Small intestine (tissue), 7 donors: ENCODE results near the gene B3GALNT1. TPM values are rescaled to one million over a fixed set of nuclear protein-coding genes. Genes with fewer than 3 reads are reported as not detected.

Source experiments
- DNase-seq, 2 donors: peaks; one replicate each; pipeline versions ENCODE4 v3.0.0 to v3.0.0-alpha.2; 2013
- FAIRE-seq: peaks from 2 replicates; lab custom pipeline; 2012; peaks lifted over from hg19 to GRCh38; lab: Jason Lieb, UNC
- H3K27ac ChIP-seq, 3 donors: one replicate each; pipeline ENCODE4 v1.5.1; 2013; ENCODE audit warnings: low read length in 2 of 3, mild to moderate bottlenecking in 2 of 3, control low read depth in 1 of 3, inconsistent platforms in 1 of 3, low read depth in 1 of 3, moderate library complexity in 1 of 3
- H3K27me3 ChIP-seq, 3 donors: one replicate each; pipeline ENCODE4 v1.6.1; 2013; ENCODE audit warnings: low read length in 3 of 3, inconsistent platforms in 1 of 3; ENCODE audit not compliant: control insufficient read depth in 3 of 3, insufficient read depth in 3 of 3
- H3K36me3 ChIP-seq, 3 donors: one replicate each; pipeline ENCODE4 v1.6.1; 2013; ENCODE audit warnings: low read length in 3 of 3, inconsistent platforms in 1 of 3, low read depth in 1 of 3, mild to moderate bottlenecking in 1 of 3, moderate library complexity in 1 of 3; ENCODE audit not compliant: control insufficient read depth in 3 of 3, insufficient read depth in 2 of 3
- H3K4me1 ChIP-seq, 3 donors: one replicate each; pipeline ENCODE4 v1.6.1; 2013; ENCODE audit warnings: low read length in 2 of 3, inconsistent platforms in 1 of 3, low read depth in 1 of 3, mild to moderate bottlenecking in 1 of 3, moderate library complexity in 1 of 3; ENCODE audit not compliant: control insufficient read depth in 3 of 3, insufficient read depth in 2 of 3
- H3K4me3 ChIP-seq, 3 donors: one replicate each; pipeline ENCODE4 v1.5.1; 2013; ENCODE audit warnings: low read length in 3 of 3, control low read depth in 1 of 3, inconsistent platforms in 1 of 3, low read depth in 1 of 3, mild to moderate bottlenecking in 1 of 3, moderate library complexity in 1 of 3
- H3K9me3 ChIP-seq, 2 donors: one replicate each; pipeline ENCODE4 v1.6.1; 2013; ENCODE audit warnings: low read depth in 1 of 2, low read length in 1 of 2; ENCODE audit not compliant: control insufficient read depth in 2 of 2, insufficient read depth in 1 of 2
- whole genome bisulfite sequencing, 3 donors: extraction: QIAGEN DNeasy Blood & Tissue Kit; methylation state at CpG; one replicate each; pipeline ENCODE4 v1.1.7; 2013; 5-methylcytosine and 5-hydroxymethylcytosine counted together
- polyA plus RNA-seq, 4 donors: library from polyadenylated mRNA; stranded (reverse) in 3 of 4; unstranded in 1 of 4; fragments of 200-250 nt in 3 of 4; fragments of 120-200 nt in 1 of 4; gene quantifications; one replicate each; pipeline versions ENCODE4 v1.2.1 to v1.2.3, GENCODE V29; 2013
- donor health status: healthy with polysubstance abuse.
- donor health status: control.
- donor health status: control.
- donor health status: Bipolar disorder and iron deficiency.
- donor health status: healthy.

B3GALNT1 gene
- polyA plus RNA-seq, 4 donors, result 0.81 to 9.7 (median 4.3) TPM; not detected in 1

DNA sequence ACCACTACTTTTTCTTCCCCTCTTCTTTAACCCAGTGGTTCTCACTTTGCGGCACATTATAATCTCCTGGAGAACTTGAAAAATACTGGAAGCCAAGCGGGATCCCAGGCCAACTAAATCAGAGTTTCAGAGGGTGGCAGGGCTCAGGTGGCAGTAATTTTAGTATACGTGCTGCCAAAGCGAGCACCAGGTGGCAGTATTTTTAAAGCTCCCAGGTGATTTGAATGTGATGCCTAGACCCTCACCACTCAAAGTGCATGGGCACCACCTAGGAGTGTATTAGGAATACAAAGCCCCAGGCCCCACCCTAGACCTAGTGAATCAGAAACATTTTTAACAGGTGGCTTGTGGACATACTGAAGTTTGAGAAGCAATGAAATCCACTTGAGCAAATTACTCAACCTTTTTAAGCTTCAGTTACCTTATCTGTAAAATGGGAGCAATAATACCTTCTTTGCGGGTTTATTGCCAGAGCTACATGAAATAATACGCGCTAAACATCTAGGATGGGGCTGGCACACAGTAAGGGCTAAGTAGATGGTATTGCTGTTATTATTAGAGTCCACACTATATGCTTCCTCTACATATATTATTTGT, 8.3 kb downstream of the B3GALNT1 start:
- peaks cover 0 to 15% (median 2%) of the 10 kb centered on the region in 3 donors for H3K4me1 ChIP-seq
- H3K27me3 ChIP-seq, result no peaks in the 10 kb centered on the region
- no peak overlapping the region for H3K4me3 ChIP-seq
- DNase-seq (peak; percentile 10 to 12), FAIRE-seq (no peak)
- no peak overlapping the region for H3K27ac ChIP-seq
- WGBS, 3 donors, result 48 to 75% (median 63%) methylated on average over 7 of the region's 7 CpGs
- peaks cover 0 to 4% (median 0%) of the 10 kb centered on the region in 3 donors for H3K36me3 ChIP-seq
- H3K9me3 ChIP-seq, result no peaks in the 10 kb centered on the region

DNA sequence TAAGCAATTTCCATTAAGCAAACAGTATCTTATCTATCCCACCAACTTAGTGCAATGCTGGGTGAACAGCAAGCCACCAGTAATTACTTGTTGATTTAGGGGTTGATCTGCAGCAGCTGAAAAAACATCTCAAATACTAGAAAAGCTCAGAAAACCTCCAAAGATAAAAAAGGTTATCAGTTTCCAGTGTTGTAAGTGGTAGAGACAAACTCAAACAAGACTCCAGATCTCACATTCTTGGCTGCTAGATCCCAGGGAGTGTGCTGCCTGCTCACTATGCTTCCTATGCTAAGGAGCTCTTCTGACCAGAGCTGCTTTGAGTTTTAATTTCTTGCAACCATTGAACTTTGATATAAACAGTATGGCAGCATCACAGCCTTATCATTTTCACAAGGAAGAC, 11.3 kb downstream of the B3GALNT1 start:
- no peak for FAIRE-seq
- peaks cover 0 to 6% (median 0%) of the 10 kb centered on the region in 3 donors for H3K36me3 ChIP-seq
- no peak overlapping the region for H3K27ac ChIP-seq
- H3K27me3 ChIP-seq, result no peaks in the 10 kb centered on the region
- H3K9me3 ChIP-seq, result no peaks in the 10 kb centered on the region
- no peaks in the 10 kb centered on the region for H3K4me1 ChIP-seq
- H3K4me3 ChIP-seq, result no peak overlapping the region
- DNase-seq, result no peak

DNA sequence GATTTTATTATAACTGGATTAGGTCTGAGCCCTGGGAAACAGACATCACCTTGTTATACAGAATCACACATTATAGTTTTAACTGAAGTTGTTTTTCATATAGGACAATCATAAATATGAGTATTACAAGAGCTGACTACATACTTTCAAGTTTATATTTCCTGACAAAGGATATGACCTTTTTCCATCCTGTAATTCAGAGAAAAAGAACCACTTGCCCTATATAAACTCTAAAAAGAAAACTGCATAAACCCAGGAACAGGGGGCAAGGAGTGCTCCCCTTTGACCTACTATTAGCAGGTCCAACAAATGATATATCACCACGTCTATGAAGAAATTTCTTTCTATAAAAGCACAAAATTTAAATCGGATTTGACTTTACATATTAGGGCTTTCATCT, 20.9 kb downstream of the B3GALNT1 start:
- Histone ChIP-seq H3K4me1 (no peaks in the 10 kb centered on the region), H3K27me3 (no peaks in the 10 kb centered on the region), H3K27ac (no peak overlapping the region), H3K4me3 (no peak overlapping the region), H3K9me3 (no peaks in the 10 kb centered on the region), H3K36me3 (no peaks in the 10 kb centered on the region)
- no peak for FAIRE-seq
- DNase-seq, result no peak
- WGBS, 3 donors, result 80 to 85% (median 84%) methylated on average over 2 of the region's 2 CpGs

DNA sequence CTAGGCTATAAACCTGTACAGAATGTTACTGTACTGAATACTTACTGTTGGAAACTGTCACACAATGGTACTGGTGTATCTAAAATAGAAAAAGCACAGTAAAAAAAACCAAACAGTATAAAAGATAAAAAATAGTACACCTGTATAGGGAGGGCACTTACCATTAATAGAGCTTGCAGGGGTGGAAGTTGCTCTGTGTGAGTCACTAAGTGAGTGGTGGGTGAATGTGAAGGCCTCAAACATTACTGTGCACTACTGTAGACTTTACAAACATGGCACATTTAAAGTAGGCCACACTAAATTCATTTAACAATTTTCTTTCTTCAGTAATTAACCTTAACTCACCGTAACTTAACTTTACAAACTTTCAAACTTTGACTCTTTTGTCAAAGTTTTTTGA, 22.0 kb downstream of the B3GALNT1 start:
- 96 to 98% (median 97%) methylated on average over 1 of the region's 1 CpG for WGBS, 3 donors
- H3K36me3 ChIP-seq, result no peaks in the 10 kb centered on the region
- H3K4me1 ChIP-seq, result no peaks in the 10 kb centered on the region
- H3K27ac ChIP-seq, result no peak overlapping the region
- no peak overlapping the region for H3K4me3 ChIP-seq
- FAIRE-seq, result no peak
- no peaks in the 10 kb centered on the region for H3K9me3 ChIP-seq
- H3K27me3 ChIP-seq, result no peaks in the 10 kb centered on the region
- no peak for DNase-seq

- Histone ChIP-seq H3K27ac (no peak overlapping the region), H3K4me3 (no peak overlapping the region), H3K27me3 (no peaks in the 10 kb centered on the region), H3K36me3 (no peaks in the 10 kb centered on the region), H3K4me1 (no peaks in the 10 kb centered on the region), H3K9me3 (no peaks in the 10 kb centered on the region)
- FAIRE-seq (no peak), DNase-seq (no peak)
- 57 to 86% (median 67%) methylated on average over 2 of the region's 2 CpGs for WGBS, 3 donors
Measured at GRCh38 chr3:161082063-161082462, 23.1 kb downstream of the B3GALNT1 start.

DNA sequence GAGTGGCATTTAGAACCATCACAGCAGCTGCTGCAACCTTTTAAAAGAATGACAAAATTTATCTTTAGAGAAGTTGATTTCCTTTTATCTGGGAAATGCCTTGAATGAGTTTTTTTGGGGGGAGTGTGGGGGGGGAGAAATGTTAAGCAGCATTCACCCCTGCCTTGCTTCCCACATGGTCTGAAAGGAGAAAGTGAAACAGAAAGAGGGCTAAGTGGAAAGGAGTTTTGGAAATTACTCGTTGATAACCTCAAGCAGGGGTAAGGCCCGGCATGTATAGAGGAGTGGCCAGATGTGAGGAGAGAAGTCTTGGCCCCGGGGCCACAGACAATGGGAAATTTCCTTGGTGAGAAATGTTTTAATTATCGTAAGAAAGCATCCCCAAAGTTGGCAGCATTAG, 23.5 kb downstream of the B3GALNT1 start:
- H3K36me3 ChIP-seq, result no peaks in the 10 kb centered on the region
- H3K9me3 ChIP-seq, result no peaks in the 10 kb centered on the region
- no peak overlapping the region for H3K4me3 ChIP-seq
- 29 to 35% (median 30%) methylated on average over 4 of the region's 4 CpGs for WGBS, 3 donors
- no peak overlapping the region for H3K27ac ChIP-seq
- DNase-seq (no peak), FAIRE-seq (no peak)
- no peaks in the 10 kb centered on the region for H3K27me3 ChIP-seq
- H3K4me1 ChIP-seq, result no peaks in the 10 kb centered on the region

DNA sequence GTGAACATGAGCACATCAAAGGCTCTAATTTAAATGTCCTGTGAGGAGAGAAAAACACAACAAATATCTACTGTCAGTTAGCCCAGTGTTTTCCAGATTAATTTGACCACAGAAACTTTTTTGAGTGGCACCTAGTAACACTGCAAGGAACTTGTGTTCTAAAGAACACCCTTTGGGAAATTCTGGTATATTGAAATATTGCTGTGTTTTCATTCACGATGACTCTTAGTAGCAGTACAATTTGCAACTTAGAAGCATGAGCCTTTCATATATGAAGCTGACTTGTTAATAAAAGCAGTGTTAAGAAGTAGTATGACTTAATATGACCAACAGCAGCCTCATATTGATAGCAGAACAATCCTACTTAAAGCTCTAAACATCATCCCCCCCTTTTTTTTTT, 32.0 kb downstream of the B3GALNT1 start:
- no peaks in the 10 kb centered on the region for H3K36me3 ChIP-seq
- H3K4me1 ChIP-seq, result no peaks in the 10 kb centered on the region
- H3K27ac ChIP-seq, result no peak overlapping the region
- no peak overlapping the region for H3K4me3 ChIP-seq
- WGBS, 3 donors, result 92 to 97% (median 97%) methylated on average over 1 of the region's 1 CpG
- FAIRE-seq (no peak), DNase-seq (no peak)
- H3K9me3 ChIP-seq, result no peaks in the 10 kb centered on the region
- no peaks in the 10 kb centered on the region for H3K27me3 ChIP-seq

- no peaks in the 10 kb centered on the region for H3K27me3 ChIP-seq
- FAIRE-seq, result no peak
- H3K36me3 ChIP-seq, result no peaks in the 10 kb centered on the region
Measured at GRCh38 chr3:161072751-161073150, 32.4 kb downstream of the B3GALNT1 start.

GRCh38 chr3:161072211-161072621, 32.9 kb downstream of the B3GALNT1 start:
- Histone ChIP-seq H3K27ac (no peak overlapping the region), H3K4me3 (no peak overlapping the region), H3K36me3 (no peaks in the 10 kb centered on the region), H3K4me1 (no peaks in the 10 kb centered on the region), H3K9me3 (no peaks in the 10 kb centered on the region), H3K27me3 (no peaks in the 10 kb centered on the region)
- no peak for DNase-seq
- FAIRE-seq, result no peak
- WGBS, 3 donors, result 83 to 87% (median 83%) methylated on average over 1 of the region's 1 CpG

More at GRCh38 chr3:161072751-161073150, 32.4 kb downstream of the B3GALNT1 start:
- Histone ChIP-seq H3K27ac (no peak overlapping the region), H3K4me3 (no peak overlapping the region), H3K4me1 (no peaks in the 10 kb centered on the region), H3K9me3 (no peaks in the 10 kb centered on the region)
- no peak for DNase-seq
